ENCODE data around the gene HES6. TPM values are rescaled to one million over a fixed set of nuclear protein-coding genes. Genes with fewer than 3 reads are reported as not detected.

HES6 gene
- total RNA-seq, 1 experiment from 2014 or later = 9.8 TPM

DNA sequence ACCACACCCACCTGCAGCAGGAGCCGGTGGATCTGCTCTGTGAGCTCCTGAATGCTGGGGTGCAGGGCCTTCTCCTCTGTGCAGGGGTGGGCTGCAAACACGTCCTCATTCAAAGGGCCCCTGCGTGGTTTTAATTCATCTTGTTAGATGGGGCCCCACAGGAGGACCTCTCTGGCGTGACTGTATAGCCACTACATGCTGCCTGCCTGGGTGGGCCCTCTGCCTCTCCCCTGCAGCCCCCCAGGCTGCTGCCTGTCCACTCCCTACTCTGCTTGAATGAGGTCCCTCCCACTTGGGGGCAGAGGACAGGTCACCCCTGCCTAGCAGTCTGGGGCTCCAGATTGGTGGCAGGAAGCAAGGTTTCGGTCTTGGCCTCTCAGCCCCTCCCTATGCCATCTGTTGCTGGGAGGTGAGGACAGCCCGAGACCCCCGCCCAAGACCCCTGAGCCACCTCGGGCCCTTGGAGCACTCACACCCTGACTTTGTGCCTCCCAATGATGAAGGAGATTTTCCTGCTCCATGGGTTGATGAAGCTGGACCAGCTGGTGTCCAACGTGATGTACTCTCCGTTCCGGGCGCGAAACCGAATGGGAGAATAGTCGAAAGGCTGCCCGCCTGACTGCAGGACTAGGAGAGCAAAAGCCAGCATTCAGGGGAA, 22.0 kb upstream of the HES6 start:
- ChIA-PET CTCF (no interaction called here), POLR2A (ENCODE audit: unreplicated experiment) (no interaction called here)
- no peaks in the 10 kb centered on the region for H3K9me3 ChIP-seq (ENCODE audit: low read length)
- H3F3A ChIP-seq (ENCODE audit: low read length, unreplicated experiment) = no peaks in the 10 kb centered on the region
- peaks cover 7% of the 10 kb centered on the region for H3K36me3 ChIP-seq (ENCODE audit: low read depth, low read length)
- no peak overlapping the region for H3K27ac ChIP-seq (ENCODE audit: low read length)
- no peaks in the 10 kb centered on the region for H3K79me2 ChIP-seq (ENCODE audit: low read length)
- TF ChIP-seq EZH2 (IDR thresholded peaks at IDR 0.05; ENCODE audit: low read length, unreplicated experiment) = no peak
- TF ChIP-seq, protein P1, sequence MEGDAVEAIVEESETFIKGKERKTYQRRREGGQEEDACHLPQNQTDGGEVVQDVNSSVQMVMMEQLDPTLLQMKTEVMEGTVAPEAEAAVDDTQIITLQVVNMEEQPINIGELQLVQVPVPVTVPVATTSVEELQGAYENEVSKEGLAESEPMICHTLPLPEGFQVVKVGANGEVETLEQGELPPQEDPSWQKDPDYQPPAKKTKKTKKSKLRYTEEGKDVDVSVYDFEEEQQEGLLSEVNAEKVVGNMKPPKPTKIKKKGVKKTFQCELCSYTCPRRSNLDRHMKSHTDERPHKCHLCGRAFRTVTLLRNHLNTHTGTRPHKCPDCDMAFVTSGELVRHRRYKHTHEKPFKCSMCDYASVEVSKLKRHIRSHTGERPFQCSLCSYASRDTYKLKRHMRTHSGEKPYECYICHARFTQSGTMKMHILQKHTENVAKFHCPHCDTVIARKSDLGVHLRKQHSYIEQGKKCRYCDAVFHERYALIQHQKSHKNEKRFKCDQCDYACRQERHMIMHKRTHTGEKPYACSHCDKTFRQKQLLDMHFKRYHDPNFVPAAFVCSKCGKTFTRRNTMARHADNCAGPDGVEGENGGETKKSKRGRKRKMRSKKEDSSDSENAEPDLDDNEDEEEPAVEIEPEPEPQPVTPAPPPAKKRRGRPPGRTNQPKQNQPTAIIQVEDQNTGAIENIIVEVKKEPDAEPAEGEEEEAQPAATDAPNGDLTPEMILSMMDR (conservative IDR thresholded peaks at IDR 0.05; ENCODE audit: low read depth, low read length) = no peak
- no peak for TF ChIP-seq EZH2phosphoT487 (IDR thresholded peaks at IDR 0.05; ENCODE audit: borderline replicate concordance, low read length)
- no peaks in the 10 kb centered on the region for H3K9me2 ChIP-seq (replicated peaks; ENCODE audit: low read length)
- H4K20me1 ChIP-seq (ENCODE audit: low read length) = no peaks in the 10 kb centered on the region
- no peak overlapping the region for H3K4me3 ChIP-seq (ENCODE audit: low read length)
- H2AFZ ChIP-seq (ENCODE audit: low read length) = no peak overlapping the region
- DNase-seq = no peak
- ATAC-seq = no peak
- H3K27me3 ChIP-seq (ENCODE audit: low read length) = no peaks in the 10 kb centered on the region
- intact Hi-C loops (cut with micrococcal nuclease) = no loop called here
- H3K4me2 ChIP-seq (ENCODE audit: low read length) = no peak overlapping the region
- no peaks in the 10 kb centered on the region; the same call in 1 of the 2 replicates for H3K4me1 ChIP-seq (ENCODE audit: insufficient read depth, low read length)
- BruUV-seq (replicated peaks) = no TSS peak
- no peak overlapping the region for H3K9ac ChIP-seq (ENCODE audit: low read length)

DNA sequence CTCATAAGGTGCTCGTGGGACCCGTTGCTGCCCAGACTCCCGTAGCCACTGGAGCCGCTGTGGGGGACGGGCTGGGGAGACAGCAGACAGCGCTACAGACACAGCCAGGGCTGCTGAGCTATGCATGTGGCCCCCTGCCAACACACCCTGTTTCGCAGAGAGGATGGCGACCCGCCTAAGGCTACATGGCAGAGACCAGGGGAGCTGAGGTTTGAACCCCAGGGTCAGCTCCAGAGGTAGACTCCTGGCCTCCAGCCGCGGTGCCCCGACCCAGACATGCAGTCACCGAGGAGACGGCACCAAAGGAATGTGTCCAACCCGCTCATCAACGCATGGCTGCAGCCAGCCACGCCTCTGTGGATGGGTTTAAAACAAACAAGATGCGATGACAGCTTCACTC, 21.0 kb upstream of the HES6 start:
- no peak overlapping the region for H3K9ac ChIP-seq (ENCODE audit: low read length)
- H3K4me3 ChIP-seq (ENCODE audit: low read length) = no peak overlapping the region
- no peak overlapping the region for H3K4me2 ChIP-seq (ENCODE audit: low read length)
- H3F3A ChIP-seq (ENCODE audit: low read length, unreplicated experiment) = no peaks in the 10 kb centered on the region
- H4K20me1 ChIP-seq (ENCODE audit: low read length) = no peaks in the 10 kb centered on the region
- ChIA-PET POLR2A (ENCODE audit: unreplicated experiment) (no interaction called here), CTCF (interaction anchor here (0.6 kb wide), 1 partner anchor 687 kb away, joined by 3 read pairs; no protein-coding TSS in a partner anchor)
- no TSS peak for BruUV-seq (replicated peaks)
- no peaks in the 10 kb centered on the region for H3K9me2 ChIP-seq (replicated peaks; ENCODE audit: low read length)
- DNase-seq = no peak
- intact Hi-C loops (cut with micrococcal nuclease) = no loop called here
- H3K27ac ChIP-seq (ENCODE audit: low read length) = no peak overlapping the region
- H3K9me3 ChIP-seq (ENCODE audit: low read length) = no peaks in the 10 kb centered on the region
- ATAC-seq = no peak
- H3K79me2 ChIP-seq (ENCODE audit: low read length) = no peaks in the 10 kb centered on the region
- H3K27me3 ChIP-seq (ENCODE audit: low read length) = no peaks in the 10 kb centered on the region
- no peak for TF ChIP-seq EZH2 (IDR thresholded peaks at IDR 0.05; ENCODE audit: low read length, unreplicated experiment)
- no peak for TF ChIP-seq EZH2phosphoT487 (IDR thresholded peaks at IDR 0.05; ENCODE audit: borderline replicate concordance, low read length)
- TF ChIP-seq, protein P1 (conservative IDR thresholded peaks at IDR 0.05; ENCODE audit: low read depth, low read length) = no peak
- no peak overlapping the region for H2AFZ ChIP-seq (ENCODE audit: low read length)
- no peaks in the 10 kb centered on the region for H3K4me1 ChIP-seq (ENCODE audit: insufficient read depth, low read length)
- H3K36me3 ChIP-seq (ENCODE audit: low read depth, low read length) = peaks cover 11% of the 10 kb centered on the region
